A673 (cell line): ENCODE measurements around the gene CEP95. TPM values are rescaled to one million over a fixed set of nuclear protein-coding genes. Genes with fewer than 3 reads are reported as not detected.

ENCODE experiments used
- BruUV-seq: library from RNA; stranded (reverse); fragments of 400-500 nt; replicated peaks from 2 replicates; lab custom pipeline; 2021; lab: Mats Ljungman, UMichigan
- CTCF ChIA-PET: fragments of 300-600 bp; sonication (Branson Sonifier 250); formaldehyde crosslinking; loops from one replicate; lab custom pipeline; 2022; ENCODE audit warnings: antibody characterized with exemption; lab: Charles Lee
- POLR2A ChIA-PET: fragments of 300-600 bp; sonication (Branson Sonifier 250); formaldehyde crosslinking; loops from one replicate; lab custom pipeline; 2022; ENCODE audit warnings: antibody characterized with exemption; ENCODE audit not compliant: low non-redundant PET; lab: Charles Lee
- DNase-seq: peaks from one replicate; pipeline ENCODE4 v3.0.0-alpha.2; 2015; ENCODE audit warnings: low spot score
- H3K27ac ChIP-seq: fragments of 200-600 bp; sonication (generic); 2 replicates; pipeline ENCODE4 v1.5.1; 2016; ENCODE audit warnings: mixed run types, low read depth, mild to moderate bottlenecking, mixed read lengths, antibody characterized with exemption, low read length; ENCODE audit not compliant: poor library complexity, severe bottlenecking
- H3K27me3 ChIP-seq: fragments of 200-600 bp; sonication (generic); replicated peaks from 2 replicates; pipeline ENCODE4 v1.6.1; 2017; ENCODE audit warnings: mixed run types, low read depth, mild to moderate bottlenecking, mixed read lengths, antibody characterized with exemption, low read length; ENCODE audit not compliant: insufficient read depth, poor library complexity
- H3K36me3 ChIP-seq: fragments of 200-600 bp; sonication (generic); 2 replicates; pipeline ENCODE4 v1.6.1; 2016; ENCODE audit warnings: mixed run types, mild to moderate bottlenecking, mixed read lengths, antibody characterized with exemption, low read length; ENCODE audit not compliant: insufficient read depth, poor library complexity, severe bottlenecking
- H3K4me1 ChIP-seq: fragments of 200-600 bp; sonication (generic); 2 replicates; pipeline ENCODE4 v1.6.1; 2017; ENCODE audit warnings: mixed run types, mild to moderate bottlenecking, mixed read lengths, antibody characterized with exemption, low read length; ENCODE audit not compliant: insufficient read depth, poor library complexity, severe bottlenecking
- H3K4me3 ChIP-seq: fragments of 200-600 bp; sonication (generic); 2 replicates; pipeline ENCODE4 v1.5.1; 2016; ENCODE audit warnings: low read depth, mixed run types, mild to moderate bottlenecking, mixed read lengths, low read length; ENCODE audit not compliant: poor library complexity, severe bottlenecking
- H3K9me3 ChIP-seq: fragments of 200-600 bp; sonication (generic); 2 replicates; pipeline ENCODE4 v1.6.1; 2016; ENCODE audit warnings: mixed run types, low read depth, mild to moderate bottlenecking, mixed read lengths, antibody characterized with exemption, low read length; ENCODE audit not compliant: poor library complexity, severe bottlenecking
- EZH2 ChIP-seq: fragments of 200-600 bp; sonication (generic); IDR thresholded peaks from 2 replicates; pipeline ENCODE4 v1.6.1; 2017; ENCODE audit warnings: borderline replicate concordance, low read depth, mild to moderate bottlenecking, mixed read lengths, antibody characterized with exemption, low read length; ENCODE audit not compliant: poor library complexity, severe bottlenecking
- intact Hi-C: fragments of 100-400 bp; cut with micrococcal nuclease; formaldehyde crosslinking; loops from one replicate; pipeline ENCODE4 v1.10.0; 2022; ENCODE audit not compliant: unreplicated experiment
- total RNA-seq: library from RNA; stranded (reverse); gene quantifications from 2 replicates; pipeline ENCODE4 v1.2.3, GENCODE V29; 2021
- TF ChIP-seq, protein P1 (sequence below): fragments of 300-800, 200-600 bp; sonication (generic); conservative IDR thresholded peaks from 2 replicates; pipeline ENCODE4 v1.5.1; 2017; ENCODE audit warnings: low read depth, mild to moderate bottlenecking, antibody characterized with exemption, low read length, moderate library complexity, mixed read lengths

The CEP95 gene
- total RNA-seq, 1 experiment from 2014 or later = 66.8 TPM

DNA sequence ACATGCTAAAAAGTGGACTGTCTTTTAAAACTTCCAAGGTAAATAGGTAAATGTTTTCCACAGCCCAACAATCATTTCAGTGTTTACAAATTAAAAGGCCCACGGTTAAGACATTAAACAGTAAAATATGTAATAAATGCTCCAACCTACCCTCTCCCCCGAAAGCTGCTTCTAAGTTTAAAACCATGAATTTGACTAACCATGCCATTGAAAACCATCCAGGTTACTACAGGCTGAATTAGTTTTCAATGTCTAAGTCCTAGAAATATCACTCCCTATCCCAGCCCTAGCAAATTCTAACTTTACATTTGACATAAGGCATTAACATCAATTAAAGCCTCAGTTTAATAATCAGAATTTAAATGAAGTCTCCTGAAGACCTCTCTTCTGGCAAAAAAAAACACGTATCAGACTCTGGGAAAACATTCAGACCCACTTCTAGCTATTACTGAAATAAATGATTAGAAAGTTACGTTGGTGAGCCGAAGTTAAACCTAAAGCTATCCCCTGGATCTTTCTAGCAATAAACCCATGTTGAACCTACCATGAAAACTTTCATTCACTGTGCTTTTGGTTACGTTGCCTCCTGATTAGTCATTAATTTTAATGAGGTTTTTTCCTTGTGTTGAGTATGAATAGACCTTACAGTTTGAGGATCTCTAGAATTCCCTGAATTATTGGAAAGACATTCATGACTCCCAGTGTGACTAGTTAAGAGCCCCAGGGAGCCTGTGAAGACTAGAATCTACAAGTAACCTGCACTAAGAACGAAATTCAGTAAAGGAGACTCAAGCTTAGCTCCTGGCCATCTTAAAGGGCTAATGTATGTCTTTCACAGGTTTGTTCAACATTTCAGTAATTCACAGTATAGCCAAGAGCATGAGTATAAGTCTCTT, 8.2 kb upstream of the CEP95 start:
- no TSS peak for BruUV-seq
- Histone ChIP-seq H3K4me3 (no peak overlapping the region), H3K4me1 (peaks cover 15% of the 10 kb centered on the region), H3K36me3 (peaks cover 64% of the 10 kb centered on the region), H3K27ac (peak overlapping the region; percentile 84), H3K9me3 (no peaks in the 10 kb centered on the region), H3K27me3 (no peaks in the 10 kb centered on the region)
- POLR2A ChIA-PET = interaction anchor here (0.6 to 1.1 kb wide), 5 partner anchors 8 to 877 kb away, joined by 3 to 15 read pairs (median 3); partner anchors contain the start of gene CEP95
- TF ChIP-seq, protein P1, sequence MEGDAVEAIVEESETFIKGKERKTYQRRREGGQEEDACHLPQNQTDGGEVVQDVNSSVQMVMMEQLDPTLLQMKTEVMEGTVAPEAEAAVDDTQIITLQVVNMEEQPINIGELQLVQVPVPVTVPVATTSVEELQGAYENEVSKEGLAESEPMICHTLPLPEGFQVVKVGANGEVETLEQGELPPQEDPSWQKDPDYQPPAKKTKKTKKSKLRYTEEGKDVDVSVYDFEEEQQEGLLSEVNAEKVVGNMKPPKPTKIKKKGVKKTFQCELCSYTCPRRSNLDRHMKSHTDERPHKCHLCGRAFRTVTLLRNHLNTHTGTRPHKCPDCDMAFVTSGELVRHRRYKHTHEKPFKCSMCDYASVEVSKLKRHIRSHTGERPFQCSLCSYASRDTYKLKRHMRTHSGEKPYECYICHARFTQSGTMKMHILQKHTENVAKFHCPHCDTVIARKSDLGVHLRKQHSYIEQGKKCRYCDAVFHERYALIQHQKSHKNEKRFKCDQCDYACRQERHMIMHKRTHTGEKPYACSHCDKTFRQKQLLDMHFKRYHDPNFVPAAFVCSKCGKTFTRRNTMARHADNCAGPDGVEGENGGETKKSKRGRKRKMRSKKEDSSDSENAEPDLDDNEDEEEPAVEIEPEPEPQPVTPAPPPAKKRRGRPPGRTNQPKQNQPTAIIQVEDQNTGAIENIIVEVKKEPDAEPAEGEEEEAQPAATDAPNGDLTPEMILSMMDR = no peak
- no peak for TF ChIP-seq EZH2
- intact Hi-C loops = loop anchor here (5.0 kb wide), 1 partner anchor 76 kb away; no protein-coding TSS in a partner anchor
- CTCF ChIA-PET = no interaction called here
- DNase-seq = no peak

DNA sequence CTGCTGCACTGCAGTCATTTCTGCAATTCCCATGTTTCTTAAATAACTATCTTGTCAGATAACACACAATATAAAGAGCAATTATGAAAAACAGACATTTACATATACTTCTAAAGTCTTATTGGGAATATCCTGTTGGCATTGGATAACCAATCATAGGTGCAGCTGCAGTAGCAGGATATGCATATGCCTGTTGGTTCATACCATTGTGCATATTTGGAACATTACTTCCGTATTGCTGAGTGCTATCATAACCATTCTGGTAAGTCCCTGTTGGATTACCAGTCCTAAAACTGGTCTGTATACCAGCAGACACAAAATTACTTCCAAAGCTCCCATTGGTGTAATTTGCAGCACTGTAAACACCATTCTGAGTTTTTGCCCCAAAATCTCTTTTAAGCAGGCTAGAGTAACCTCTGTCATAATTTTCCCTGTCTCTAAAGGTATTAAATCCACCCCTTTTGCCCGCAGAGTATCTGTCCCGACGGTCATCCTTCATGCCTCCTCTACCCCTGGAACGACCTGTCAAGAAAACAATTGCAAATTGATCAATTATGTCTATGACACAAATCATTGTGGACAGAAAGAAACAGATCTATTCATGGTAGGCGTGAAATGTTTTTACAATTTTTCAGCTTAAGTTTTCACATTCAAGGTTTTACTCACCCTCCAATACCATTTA, 6.8 kb upstream of the CEP95 start:
- POLR2A ChIA-PET = interaction anchor here (0.6 kb wide), 1 partner anchor 50 kb away, joined by 3 read pairs; no protein-coding TSS in a partner anchor
- Histone ChIP-seq H3K4me1 (peaks cover 15% of the 10 kb centered on the region), H3K9me3 (no peaks in the 10 kb centered on the region), H3K4me3 (no peak overlapping the region), H3K27ac (peak overlapping the region; percentile 5), H3K27me3 (no peaks in the 10 kb centered on the region), H3K36me3 (peaks cover 74% of the 10 kb centered on the region)
- intact Hi-C loops = loop anchor here (5.0 kb wide), 1 partner anchor 78 kb away; no protein-coding TSS in a partner anchor
- CTCF ChIA-PET = no interaction called here
- no peak for DNase-seq
- no TSS peak for BruUV-seq
- TF ChIP-seq, protein P1 = no peak
- no peak for TF ChIP-seq EZH2

DNA sequence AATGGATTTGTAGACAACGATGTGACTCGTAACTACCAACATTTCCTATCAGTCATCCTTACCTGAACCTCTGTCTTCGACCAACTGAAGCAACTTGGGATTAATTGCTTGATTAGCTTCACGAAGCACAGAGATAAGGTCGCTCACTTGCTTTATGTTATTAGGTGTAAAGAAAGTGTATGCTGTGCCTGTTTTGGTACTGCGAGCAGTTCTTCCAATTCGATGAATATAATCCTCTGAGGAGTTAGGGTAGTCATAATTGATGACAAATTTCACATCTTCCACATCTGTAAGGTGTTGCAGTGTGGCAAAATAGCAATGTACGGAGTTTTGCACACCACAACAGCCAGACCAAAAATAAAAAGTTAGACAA, 6.3 kb upstream of the CEP95 start:
- BruUV-seq = no TSS peak
- CTCF ChIA-PET = no interaction called here
- peaks cover 11% of the 10 kb centered on the region for H3K4me1 ChIP-seq
- H3K36me3 ChIP-seq = peaks cover 76% of the 10 kb centered on the region
- no peaks in the 10 kb centered on the region for H3K9me3 ChIP-seq
- H3K4me3 ChIP-seq = no peak overlapping the region
- peak overlapping the region; percentile 5 for H3K27ac ChIP-seq
- no peak for DNase-seq
- no peaks in the 10 kb centered on the region for H3K27me3 ChIP-seq
- intact Hi-C loops = no loop called here
- POLR2A ChIA-PET = interaction anchor here (0.5 to 0.6 kb wide), 2 partner anchors 51 to 182 kb away, joined by 3 to 10 read pairs; no protein-coding TSS in a partner anchor
- no peak for TF ChIP-seq EZH2
- TF ChIP-seq, protein P1 = no peak
